Activated CD4-positive, alpha-beta T cell treated with anti-CD3 and anti-CD28 coated beads, Interleukin-10, Interleukin-2, amounts not matched to agents 100 ng/mL and 50 ng/mL, durations not matched to agents 16 hours and 8 hours (primary cell): ENCODE results near the gene DOHH.

ENCODE experiments used
- DNase-seq: peaks from one replicate; pipeline ENCODE4 v3.0.0-alpha.2; 2020

The DOHH gene

DNA sequence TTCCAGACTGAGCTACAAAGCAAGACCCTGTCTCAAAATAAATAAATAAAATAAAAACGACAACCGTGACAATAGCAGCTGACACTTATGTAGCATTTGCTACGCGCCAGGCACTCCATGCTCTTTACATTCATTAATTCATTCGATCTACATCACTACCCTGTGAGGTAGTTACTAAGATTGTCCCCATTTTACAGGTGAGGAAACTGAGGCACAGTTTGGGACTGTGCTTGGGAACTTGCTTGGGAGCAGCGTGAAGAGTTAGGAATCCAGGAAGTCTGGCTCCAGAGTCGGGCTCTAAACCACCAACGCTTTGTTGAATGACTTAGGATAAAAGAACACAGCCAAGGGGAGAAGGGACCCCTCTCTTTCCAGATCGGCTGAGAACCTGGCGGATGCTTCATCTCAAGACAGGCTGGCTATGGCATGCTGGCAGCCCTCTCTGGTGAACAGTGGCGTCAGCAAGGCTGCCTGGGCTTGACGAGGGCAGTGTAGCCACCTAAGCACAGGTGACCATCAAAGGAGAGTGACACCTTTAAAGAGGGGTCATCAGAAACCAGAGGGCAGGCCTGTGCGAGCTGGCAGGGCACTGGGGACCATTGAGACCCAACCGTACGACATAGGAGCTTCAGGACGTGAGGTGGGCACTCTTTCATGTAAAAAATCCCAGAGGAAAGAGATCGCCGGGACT is 591 bp downstream of the DOHH start:
- DNase-seq: no peak

DNA sequence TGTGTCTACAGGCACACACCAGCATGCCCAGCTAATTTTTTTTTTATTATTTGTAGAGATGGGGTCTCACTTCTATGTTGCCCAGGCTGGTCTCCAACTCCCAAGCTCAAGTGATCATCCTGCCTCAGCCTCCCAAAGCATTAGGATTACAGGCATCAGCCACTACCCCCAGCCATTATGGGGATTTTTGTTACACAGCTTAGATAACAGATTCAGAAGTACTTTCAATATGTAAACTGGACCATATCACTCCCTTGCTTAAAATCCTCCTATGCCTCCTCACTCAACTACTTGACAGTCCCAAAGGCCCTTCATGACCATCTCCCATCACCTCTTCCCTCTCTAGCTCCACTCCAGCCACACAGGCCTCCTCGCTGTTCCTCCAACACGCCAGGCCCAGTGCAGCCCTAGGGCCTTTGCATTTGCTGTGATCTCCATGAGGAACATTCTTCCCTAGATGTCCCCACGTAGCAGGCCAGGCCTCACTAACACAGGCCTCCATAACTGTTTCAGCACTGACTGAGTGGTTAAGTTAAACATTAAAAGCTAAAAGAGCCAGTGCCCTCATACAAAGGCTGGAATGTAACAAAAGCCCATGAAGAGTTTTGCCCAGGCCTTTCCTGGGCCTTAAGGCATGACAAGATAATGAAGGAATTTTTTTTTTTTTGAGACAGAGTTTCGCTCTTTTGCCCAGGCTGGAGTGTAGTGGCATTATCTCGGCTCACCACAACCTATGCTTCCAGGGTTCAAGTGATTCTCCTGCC is 2.5 kb downstream of the DOHH start:
- no peak for DNase-seq

DNA sequence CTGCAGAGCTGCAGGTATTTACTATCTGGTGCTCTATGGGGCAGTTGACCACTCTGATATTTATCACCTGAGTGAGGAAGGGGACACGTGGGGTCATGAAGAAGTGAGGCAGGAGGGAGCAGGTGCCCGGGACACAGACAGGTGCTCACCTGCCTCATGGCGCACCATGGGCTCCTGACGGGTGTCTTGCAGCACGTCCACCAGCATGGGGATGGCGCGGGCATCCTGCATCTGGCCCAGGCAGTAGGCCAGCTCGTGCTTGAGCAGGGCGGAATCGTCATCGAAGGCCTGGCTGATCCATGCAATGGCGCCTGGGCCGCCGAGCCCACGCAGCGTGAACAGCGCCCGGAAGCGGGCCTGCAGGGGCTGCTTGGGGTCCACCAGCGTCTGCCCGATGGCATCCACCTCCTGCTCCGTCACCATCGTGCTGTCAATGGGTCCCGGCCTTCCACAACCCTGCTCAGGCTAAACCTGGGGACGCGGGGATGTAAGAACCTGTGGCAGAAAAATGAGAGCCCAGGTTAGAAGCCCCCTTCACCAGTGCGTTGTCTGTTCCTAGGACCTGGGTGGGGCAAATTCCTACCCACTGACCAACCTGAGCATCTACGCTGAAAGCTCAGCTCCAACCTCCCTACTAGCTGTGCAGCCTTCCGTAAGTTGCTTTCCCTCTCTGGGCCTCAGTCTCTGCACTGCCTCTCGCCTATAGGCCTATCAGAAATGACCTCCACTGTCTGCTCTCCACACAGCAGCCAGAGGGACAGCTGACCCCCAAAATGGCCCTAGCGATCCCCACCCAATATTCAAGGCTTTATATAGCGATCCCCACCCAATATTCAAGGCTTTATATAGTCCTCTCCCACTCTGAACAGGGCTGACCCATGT is 3.8 kb downstream of the DOHH start:
- DNase-seq: no peak

DNA sequence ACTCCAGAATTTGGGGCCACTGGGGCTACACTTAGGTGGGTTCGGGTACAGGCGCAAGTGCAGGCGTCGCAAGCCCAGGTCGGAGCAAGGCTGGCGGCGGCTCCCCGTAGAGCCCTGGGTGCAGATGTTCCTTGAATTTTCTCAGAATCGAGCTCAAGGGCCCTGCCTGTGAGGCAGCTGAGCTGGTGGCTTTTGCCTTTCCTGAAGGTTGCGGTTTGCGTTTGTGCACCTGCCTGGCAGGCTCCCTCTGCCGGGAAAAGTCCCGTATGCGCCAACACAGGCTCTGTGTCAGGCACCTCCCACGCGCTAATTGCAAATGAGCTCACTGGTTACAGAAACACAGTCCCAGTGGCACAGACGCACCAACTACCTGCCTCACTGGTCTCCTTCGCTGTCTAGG is 5.9 kb downstream of the DOHH start:
- DNase-seq: peak; percentile 66

DNA sequence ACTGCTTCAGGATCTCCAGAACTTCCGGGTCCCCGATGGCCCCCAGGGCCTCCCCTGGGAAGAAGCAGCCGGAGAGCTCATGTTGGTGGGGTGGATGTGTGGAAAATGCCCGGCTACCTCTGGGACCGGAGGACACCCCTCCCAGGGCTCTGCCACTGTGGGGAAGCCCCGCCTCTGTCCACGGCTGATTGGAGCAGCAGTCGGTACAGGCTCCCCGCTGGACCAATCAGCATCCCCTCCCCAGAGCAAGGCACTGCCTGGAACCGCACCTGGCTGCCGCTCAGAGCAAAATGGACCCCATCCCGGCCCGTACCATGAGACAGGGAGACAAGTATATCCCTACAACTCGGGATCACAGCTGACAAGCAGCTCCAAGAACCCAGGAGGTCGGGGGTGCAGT is 6.4 kb downstream of the DOHH start:
- DNase-seq: peak; percentile 62

DNA sequence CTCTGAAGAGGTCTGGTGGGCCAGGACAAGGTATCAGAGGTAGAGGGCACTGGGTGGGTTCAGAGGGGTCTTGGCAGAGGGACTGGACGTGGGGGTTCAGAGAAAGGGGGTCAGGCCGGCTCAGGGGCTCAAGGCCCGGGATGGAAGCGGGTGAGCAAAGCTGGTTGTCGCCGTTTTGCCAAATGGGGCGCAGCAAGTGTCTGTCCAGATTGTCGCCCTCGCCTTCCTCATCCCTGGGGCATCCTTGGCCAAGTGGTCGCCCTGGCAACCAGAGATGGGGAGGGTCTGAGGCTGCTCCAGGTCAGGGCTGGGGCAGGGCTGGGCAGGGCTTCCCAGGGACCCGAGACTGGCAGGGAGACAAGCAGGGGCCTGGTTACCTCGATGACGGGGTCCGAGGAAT is 6.8 kb downstream of the DOHH start:
- DNase-seq: no peak

DNA sequence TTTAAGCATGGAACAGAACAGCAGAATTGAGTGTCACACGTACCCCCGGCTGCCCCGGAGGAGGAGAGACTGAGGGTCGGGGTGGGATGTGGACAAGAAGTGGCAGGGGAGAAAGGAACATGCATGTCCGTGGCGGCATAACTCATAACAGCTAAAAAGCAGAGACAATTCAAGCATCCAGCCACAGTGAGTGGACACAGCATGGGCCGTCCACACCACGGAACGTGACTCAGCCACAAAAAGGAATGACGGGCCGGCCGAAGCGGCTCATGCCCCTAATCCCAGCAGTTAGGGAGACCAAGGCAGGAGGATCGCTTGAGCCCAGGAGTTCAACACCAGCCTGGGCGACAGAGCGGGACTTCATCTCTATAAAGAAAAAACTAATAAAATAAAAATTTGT is 7.6 kb downstream of the DOHH start:
- no peak for DNase-seq

DNA sequence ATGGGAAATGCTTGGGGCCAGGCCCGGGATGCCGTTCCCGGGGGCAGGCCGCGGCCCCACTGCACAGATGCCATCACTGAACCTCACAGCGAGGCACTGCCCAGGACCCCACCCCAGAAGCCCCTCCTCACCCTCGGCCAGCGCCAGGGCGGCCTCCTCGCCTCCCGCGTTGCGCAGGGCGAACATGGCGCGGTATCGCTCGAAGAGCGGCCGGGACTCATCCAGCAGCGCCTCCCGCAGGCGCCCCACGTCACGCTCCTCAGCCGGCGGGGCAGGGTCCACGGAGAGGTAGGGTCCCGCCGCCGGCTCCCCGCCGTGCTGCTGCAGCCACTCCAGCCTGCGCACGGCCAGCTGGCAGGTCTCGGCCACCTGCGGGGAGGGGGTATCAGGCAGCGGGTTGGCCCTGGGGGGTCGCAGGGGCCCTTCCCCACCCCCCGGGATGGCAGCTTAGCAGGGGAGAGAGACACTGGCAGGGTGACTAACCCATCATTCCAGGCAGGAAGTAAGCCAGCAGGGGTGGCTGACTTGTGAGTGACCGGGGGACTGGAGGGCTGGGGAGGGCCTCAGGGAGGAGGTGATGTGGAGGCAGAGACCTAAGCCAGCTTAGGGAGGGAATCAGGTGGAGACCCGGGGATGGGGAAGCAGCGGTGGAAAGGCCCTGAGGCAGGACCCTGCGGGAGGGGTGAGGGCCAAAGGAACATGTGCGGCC is 8.2 kb downstream of the DOHH start:
- no peak for DNase-seq

DNA sequence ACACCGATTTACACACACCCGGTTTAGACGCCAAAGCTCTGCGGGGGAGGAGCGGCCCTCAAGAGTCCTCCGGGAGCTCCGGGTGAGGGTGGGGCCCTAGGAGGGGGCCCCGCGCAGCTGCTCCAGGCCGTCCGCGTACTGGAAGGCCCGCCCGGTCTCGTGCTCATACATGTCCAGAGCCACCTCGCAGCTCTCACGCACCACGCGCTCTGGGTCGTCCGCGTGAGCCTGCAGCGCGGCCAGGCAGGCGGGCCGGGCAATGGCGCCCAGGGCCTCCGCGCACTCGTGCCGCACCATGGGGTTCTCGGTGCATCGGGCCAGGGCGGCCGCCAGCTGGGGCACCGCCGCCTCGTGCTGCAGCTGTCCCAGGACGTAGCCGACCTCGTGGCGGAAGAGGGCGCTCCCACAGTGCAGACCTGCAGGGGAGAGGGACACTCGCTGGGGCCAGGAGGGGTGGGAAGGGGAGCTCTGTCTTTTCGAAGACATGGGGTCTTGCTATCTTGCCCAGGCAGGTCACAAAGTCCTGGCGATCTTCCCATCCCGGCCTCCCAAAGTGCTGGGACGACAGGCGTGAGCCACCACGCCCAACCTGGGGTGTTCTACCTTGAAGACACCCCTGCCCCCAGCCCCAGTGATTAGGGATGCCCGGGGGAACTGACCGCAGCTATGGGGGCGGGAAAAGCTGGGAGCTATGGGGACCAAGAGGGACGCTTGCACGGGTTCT is 8.9 kb downstream of the DOHH start:
- DNase-seq: no peak

DNA sequence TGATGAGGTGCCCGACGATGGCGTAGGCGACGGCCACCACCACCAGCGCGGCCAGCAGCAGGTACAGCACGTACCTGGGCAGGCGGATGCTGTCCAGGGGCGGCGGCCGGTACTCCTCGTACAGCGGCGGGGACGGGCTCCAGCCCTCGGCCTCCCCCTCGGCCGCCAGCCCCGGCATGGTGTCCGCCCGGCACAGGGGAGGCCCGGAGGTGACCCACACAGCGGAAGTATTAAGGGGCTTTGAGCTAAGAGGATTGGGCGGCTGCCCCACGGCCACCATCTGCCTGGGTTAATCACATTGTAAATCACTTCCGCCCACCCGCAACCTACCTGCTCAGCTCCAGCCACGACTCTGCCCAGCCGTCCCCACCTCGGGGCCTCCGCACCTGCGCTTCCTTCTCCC is 17.2 kb downstream of the DOHH start, which contains the start of gene SMIM44:
TSS of gene SMIM44 (minus strand) at position 216 of the 403 bp plus-strand sequence. CDS start at position 178, 38 bp downstream.
- DNase-seq: no peak

DNA sequence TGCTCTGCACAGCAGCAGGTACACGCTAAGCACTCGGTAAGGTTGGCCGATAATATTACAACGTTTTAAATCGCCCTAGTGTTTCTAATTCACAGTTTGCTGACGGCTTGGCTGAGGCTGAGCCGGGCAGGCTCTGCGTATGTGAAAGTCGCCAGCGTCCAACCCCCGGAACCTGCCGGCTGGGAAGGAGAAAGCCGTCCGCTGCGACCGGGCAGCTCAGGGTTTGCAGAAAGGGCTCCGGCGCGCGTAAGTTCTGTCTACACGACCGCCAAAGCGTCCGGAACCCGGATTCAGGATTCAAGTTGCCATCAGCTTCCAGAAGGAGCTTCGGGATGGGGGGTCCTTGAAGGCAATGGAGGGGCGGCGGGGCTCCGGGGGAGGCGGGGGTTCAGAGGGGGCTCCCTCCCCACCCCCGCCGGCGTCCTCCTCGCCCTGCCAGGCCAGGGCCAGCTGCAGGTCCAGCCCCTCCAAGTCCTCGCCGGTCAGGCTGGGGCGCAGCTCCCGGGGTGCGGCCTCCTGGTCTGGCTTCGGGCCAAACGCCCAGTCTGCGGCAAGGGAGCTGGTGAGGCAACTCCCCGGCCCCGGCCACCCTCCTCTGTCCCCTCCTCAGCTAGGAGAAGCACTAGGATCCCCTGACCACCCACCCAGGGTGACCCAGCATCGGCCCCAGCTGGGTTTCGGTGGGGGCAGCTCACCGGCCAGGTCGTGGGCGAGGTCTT is 17.8 kb downstream of the DOHH start:
- DNase-seq: no peak

DNA sequence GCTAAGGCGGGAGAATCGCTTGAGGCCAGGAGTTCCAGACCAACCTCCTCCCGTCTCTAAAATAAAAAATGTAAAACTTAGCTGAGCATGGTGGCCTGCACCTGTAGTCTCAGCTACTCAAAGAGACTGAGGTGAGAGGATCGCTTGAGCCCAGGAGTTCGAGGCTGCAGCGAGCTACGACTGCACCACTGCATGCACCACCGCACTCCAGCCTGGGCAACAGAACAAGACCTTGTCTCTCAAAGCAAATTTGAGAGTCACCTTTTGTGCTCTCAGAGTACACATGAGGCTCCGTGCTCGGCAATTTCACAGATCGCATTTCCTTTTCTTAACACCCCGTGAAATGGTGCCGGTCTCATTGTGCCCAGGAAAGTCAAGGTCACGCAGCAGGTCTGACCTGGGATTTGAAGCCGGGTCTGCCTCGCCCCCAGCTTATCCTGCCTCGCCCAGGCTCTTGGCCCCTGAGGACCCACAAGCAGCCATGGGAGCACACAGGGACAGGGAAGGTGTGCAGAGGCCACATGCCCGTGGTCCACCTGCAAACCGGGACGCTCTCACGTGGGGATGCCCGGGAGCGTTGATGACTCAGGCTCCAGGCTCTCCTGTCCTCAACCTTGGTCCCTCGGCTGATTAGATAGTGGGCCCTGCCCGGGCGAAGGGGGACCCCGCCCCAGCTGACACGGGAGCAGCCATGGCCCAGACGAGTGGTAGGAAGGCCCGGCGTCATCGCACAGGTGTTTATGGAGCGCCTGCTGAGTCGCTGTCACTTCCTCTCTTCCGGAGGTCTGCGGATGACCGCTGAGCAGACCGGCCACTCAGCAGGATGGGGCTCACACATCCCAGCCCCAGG is 19.0 kb downstream of the DOHH start:
- no peak for DNase-seq

DNA sequence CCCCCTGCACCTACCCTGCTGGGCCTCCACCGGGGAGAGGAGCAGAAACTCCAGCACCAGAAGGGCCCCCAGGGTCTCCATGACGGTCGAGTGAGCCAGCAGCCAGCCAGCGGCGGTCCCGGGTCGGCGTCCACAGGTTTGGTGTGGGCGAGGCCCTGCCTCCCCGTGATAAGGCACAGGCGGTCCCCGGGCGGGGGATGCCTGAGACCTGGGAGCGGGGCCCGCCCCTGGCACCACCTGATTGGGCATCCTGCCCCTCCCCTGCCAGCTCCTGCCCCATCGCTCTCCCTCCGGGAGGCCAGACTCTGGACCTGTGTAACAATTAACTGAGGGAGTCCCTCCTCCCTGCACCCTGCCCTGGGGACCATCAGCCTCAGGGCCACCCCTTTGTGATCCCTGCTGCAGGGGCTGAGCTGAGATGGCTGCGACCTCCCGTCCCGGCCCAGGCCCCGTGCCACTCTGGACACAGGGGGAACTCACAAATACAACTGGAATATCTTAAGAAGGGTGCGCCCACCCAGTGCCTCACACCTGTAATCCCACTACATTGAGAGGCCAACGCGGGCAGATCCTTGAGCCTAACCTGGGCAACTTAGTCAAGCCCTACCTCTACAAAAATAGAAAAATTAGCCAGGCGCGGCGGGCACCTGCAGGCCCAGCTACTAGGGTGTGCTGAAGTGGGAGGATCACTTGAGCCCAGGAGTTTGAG is 19.9 kb downstream of the DOHH start, which contains the start of gene SMIM24:
TSS of gene SMIM24 (minus strand) at position 143 of the 709 bp plus-strand sequence. CDS start at position 81, 62 bp downstream.
- DNase-seq: no peak

DNA sequence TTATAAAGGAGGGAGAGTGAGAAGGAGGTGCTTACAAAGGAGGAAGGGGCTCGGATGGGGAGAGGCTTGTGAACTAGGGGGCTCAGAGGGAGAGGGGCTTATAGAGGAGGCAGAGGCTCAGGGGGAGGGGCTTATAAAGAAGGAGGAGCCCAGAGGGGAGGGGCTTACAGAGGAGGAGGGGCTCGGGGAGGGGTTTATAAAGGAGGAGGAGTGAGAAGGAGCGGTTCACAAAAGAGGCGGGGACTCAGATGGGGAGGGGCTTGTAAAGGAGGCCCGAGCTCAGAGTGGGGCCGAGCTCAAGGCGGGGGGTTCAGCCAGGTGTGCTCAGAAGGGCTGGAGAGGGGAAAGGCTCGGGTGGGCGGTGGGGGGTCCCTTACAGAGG is 20.6 kb downstream of the DOHH start:
- DNase-seq: peak; percentile 35

DNA sequence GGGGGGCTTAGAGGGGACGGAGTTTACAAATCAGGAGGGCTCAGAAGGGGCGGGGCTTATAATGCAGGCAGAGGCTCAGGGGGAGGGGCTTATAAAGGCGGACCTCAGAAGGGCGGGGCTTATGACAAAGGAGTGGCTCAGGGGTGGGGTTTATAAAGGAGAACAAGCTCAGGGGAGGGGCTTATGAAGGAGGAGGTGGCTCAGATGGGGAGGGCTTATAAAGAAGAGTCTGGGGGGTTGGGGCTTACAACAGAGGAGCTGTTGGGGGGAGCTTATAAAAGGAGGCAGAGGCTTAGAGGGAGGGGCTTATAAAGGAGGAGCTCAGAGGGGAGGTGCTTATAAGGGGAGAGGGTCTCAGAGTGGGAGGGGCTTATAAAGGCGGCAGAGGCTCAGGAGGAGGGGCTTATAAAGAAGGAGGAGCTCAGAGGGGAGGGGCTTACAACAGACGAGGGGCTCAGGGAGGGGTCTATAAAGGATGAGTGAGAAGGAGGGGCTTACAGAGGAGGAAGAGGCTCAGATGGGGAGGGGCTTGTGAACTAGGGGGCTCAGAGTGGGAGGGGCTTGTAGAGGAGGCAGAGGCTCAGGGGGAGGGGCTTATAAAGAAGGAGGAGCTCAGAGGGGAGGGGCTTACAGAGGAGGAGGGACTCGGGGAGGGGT is 21.2 kb downstream of the DOHH start:
- peak; percentile 44 for DNase-seq

DNA sequence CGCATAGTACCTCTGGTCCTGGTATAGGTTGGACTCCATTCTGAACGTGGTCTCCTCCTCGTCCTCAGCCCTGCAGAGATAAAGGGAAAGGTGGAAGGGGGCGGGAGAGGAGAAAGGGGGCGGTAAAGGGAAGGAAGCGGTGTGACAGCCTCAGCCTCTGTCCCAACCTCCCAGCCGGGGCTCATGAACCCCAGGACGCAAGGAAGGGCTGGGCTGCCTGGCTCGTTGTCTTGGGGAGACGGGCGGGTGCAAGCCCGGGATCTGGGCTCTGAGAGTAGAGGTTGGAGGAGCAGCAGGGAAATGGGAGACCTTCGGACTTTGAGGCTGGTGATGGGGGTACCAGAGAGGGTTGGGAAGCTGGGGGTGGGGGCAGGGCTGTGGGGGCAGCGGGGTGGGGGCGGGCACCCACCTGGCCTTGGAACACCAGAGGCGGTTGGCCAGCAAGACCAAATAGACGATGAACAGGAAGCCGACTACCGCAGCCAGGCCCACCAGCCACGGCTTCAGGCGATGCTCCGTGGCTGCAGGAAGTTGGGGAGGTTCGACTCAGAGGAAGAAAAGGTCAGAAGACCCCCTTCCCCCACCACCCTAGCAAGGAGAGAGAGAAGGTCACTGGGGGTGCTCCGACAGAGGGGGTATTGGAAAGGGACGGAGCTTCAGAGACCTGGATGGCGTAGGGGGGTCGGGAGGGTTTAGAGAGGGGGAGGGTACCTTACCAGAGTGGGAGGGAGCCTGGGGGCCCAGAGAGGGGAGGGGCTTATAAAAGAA is 21.9 kb downstream of the DOHH start:
- no peak for DNase-seq

DNA sequence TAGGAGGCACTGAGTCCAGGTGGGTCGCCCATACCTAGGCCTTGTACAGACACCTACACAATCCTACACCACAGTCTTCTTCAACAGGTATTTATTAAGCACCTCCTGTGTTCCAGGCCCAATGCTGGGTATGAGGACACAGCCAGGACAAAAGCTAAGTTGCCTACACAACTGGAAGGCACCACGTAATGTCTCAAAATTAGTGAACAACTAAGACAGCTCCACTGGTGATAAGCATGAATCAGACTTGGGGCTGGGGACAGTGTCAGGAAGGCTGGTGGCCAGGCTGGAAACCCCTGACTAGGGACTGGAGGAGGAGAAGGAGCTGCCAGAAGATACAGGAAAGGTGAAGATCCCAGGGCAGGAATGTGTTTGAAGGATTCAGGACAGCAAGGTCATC is 22.5 kb downstream of the DOHH start:
- no peak for DNase-seq

DNA sequence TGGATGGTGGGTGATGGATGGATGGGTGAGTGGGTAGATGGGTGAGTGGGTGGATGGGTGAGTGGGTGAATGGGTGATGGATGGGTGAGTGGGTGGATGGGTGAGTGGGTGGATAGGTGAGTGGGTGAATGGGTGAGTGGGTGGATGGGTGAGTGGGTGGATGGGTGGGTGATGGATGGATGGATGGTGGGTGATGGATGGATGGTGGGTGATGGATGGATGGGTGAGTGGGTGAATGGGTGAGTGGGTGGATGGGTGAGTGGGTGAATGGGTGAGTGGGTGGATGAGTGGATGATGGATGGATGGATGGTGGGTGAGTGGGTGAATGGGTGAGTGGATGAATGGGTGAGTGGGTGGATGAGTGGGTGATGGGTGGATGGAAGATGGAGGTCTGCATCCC is 23.0 kb downstream of the DOHH start:
- no peak for DNase-seq
